RPMI8226 (cell line): ENCODE measurements around the gene PSG6.
A peak's percentile ranks its signal among the peaks of the same experiment; 100 is the strongest.
"Not testable (repeated sequence)": the region's sequence is repeated elsewhere in the genome, so short reads cannot be mapped to it uniquely, and the experiment has no call there.

ENCODE experiments used
- DNase-seq: peaks from one replicate; pipeline ENCODE4 v3.0.0-alpha.2; 2015

PSG6 gene

DNA sequence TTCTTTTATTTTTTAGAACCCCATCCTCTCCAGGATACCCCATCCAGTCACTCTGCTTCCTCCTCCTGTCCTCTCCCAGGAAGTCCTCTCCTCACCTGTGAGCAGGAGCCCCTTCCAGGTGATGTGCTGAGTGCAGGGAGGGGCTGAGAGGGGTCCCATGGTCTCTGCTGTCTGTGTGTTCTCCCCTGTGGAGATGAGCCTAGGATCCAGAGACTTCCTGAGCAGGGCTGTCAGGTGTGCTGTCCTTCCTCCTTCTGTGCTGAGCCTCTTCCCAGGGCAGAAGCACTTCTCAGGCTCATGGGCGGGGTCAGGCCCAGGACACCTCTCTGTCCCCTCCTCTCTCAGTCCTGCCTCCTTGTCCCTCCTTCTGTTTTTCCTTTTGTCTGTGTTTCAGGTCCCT lies at the start of gene PSG6:
Gene PSG6, minus strand, starts transcription at position 261 of the 400 bp plus-strand sequence. Its CDS starts 102 bp downstream, at position 159.
- DNase-seq = not testable (repeated sequence)

- no peak for DNase-seq
These were observed 47.5 kb upstream of the PSG6 start for GRCh38 chr19:42965176-42965575.

DNA sequence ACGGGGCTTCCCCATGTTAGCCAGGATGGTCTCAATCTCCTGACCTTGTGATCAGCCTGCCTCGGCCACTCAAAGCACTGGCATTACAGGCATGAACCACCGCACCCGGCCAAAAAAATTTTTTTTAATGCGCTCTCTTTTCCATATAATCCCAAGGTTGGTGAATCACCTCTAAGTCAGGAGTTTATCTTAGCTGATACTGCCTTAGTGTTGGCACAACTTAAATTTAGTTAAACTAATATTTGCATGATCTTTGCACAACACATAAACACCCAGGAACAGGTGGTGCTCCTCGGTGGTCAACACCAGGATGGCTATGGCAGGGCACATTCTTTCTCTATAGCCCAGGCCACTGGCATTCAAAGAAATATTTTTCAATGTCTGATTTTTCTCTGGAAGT lies 43.4 kb upstream of the PSG6 start:
- DNase-seq = no peak

- DNase-seq = not testable (repeated sequence)
These were observed 34.4 kb upstream of the PSG6 start for GRCh38 chr19:42952126-42952525.

DNA sequence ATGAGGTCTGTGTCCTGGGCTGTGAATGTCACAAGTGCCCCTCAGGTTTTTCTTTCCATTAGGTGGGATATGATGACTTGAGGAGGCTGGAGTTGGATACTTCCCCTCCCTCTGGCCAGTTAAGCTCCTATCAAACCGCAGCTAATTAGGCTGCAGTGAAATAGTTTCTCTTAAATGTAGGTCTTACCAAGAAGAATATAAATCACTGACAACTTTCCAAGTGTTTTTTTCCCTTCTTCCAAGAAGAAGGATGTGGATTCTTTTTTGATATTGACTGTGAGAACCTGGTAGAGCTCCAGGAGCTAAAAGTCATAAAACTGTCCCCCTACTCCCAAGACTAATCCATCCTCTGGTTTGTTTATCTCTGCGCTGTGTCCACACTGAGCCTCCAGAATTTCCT lies 33.8 kb upstream of the PSG6 start:
- DNase-seq = not testable (repeated sequence)

- DNase-seq = no peak
These were observed 24.6 kb upstream of the PSG6 start for GRCh38 chr19:42942187-42942789.

DNA sequence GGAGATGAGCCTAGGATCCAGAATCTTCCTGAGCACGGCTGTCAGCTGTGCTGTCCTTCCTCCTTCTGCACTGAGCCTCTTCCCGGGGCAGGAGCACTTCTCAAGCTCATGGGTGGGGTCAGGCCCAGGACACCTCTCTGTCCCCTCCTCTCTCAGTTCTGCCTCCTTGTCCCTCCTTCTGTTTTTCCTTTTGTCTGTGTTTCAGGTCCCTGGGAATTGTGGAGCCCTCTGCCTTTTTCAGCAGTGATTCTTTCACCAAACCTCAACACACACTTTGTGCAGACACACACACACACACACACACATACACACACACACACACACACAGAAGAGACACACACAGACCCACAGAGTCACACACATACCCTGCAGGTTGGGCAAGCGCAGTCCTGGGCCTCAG lies 19.4 kb upstream of the PSG6 start, which contains the start of gene PSG7:
Gene PSG7, minus strand, starts transcription at position 101 of the 400 bp plus-strand sequence. CDS start 131 bp downstream, outside the sequence.
- DNase-seq = not testable (repeated sequence)

DNA sequence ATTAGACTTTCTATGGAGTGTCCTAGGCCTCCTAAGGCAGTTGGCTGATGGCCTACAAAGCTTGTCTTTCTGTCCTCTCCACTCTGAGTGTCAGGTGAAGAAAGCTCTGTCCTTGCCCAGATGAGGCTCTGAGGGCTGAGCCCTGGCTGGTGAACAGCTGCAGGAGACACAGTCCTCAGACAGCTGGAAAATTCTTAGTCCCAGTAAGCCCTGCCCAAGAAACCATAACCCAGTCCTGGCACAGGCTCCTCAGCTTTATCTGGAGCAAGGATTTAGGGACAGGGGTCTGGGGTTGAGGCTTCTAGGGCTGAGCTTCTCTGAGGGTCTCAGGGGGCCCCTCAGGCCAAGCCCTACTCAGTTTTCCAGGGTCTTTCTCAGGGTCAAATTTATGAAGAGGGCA lies 17.0 kb upstream of the PSG6 start:
- not testable (repeated sequence) for DNase-seq

- not testable (repeated sequence) for DNase-seq
These were observed 16.5 kb upstream of the PSG6 start for GRCh38 chr19:42934183-42934582.

- DNase-seq = not testable (repeated sequence)
These were observed 15.7 kb upstream of the PSG6 start for GRCh38 chr19:42933412-42933811.

DNA sequence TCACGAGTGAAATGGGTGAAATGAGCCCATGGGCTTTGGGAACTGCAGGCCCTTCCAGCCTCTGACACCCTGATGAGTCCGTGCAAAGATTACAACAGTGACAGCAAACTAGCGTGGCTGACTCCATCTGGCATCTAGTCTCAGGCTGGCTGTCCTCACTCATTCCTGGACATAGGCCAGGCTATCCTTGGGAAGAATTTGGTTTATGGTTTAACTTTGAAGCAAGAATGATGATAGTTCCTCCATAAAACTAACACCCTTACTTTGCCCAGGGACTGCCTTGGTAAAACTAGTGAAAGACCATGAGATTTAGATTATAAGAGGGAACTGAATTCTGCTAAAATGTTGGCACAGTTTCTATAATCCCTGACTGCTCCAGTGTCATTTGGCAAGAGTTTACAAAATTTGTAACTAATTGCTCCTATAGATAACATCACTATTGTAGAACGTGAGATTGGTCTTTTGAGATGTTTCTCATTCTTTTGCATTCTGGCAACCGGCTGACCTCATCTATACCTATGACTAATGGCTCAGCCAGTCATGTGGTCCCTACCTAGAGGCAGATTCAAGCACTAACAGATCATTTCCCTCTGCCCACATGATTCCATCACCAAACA lies 14.9 kb upstream of the PSG6 start:
- DNase-seq = not testable (repeated sequence)

DNA sequence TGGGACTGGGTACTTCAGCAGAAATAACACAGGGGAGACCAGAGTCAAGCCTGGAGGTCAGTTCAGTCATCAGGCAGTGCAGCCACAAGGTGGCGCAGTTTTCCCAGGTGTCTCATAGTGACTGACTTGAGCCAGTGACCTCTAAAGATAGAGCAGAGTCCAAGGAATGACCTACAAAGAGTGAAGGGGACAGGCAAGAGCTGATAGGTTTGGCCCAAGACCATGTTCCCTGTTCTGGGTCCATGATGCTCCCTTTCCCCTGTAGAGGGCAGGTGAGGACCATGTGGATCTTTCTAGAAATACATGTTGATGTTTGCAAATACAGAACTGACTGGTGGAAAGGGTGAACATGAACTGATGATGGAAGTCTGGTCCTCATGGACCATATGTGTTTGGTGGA lies 12.5 kb upstream of the PSG6 start:
- DNase-seq = not testable (repeated sequence)

DNA sequence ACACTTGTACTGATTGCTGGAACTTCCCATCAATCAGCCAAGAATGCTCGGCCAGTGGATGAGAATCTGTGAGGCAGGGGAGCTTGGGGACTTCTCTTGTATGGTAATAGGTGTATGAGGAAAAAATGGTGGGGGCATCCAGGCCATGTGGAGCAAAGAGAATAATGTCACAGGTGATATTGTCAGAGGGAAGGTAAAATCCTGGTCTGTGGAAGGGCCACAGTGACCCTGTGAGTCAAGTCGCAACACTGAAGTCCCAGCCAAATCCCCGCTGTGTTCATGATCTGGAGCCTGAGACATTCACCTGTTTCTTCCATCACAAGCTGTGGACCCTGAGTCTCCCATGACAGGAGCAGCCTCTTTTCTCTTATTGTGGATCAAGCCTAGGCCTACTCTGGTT lies 11.2 kb upstream of the PSG6 start:
- no peak for DNase-seq

- DNase-seq = no peak
These were observed 9.1 kb upstream of the PSG6 start for GRCh38 chr19:42926781-42927180.

GRCh38 chr19:42923106-42923505 lies 5.4 kb upstream of the PSG6 start:
- DNase-seq = peak; percentile 32

DNA sequence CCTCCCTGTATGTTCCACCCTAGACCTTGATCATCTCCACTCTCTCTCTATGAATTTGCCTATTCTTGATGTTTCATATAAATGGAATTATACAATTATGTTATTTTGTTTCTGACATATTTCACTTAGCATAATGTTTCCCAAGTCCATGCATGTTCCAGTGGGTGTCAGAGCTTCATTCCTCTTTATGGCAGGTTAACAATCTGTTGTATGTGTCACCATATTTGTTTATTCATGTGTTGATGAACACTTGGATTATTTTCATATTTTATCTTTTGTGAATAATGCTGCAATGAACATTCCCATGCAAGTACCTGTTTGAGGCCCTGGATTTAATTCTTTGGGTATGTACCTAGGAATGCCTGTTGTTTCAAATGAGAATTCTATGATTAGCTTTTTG lies 3.3 kb upstream of the PSG6 start:
- DNase-seq = not testable (repeated sequence)

- DNase-seq = no peak
These were observed 2.0 kb upstream of the PSG6 start for GRCh38 chr19:42919757-42920079.

GRCh38 chr19:42919070-42919756 lies 1.5 kb upstream of the PSG6 start:
- DNase-seq = not testable (repeated sequence)

GRCh38 chr19:42918377-42919069 lies 829 bp upstream of the PSG6 start:
- DNase-seq = not testable (repeated sequence)

GRCh38 chr19:42916931-42917330 lies 763 bp downstream of the PSG6 start:
- not testable (repeated sequence) for DNase-seq

GRCh38 chr19:42913516-42913915 lies 4.2 kb downstream of the PSG6 start:
- not testable (repeated sequence) for DNase-seq

- not testable (repeated sequence) for DNase-seq
These were observed 4.8 kb downstream of the PSG6 start for GRCh38 chr19:42912941-42913340.

GRCh38 chr19:42911731-42912130 lies 6.0 kb downstream of the PSG6 start:
- not testable (repeated sequence) for DNase-seq
